ENCODE results near the gene NDC80.

GRCh38 chr18:2569338-2570207, 1.8 kb upstream of the NDC80 start:
- TF ChIP-seq CTCF (conservative IDR thresholded peaks at IDR 0.05) (no peak), EZH2 (IDR thresholded peaks at IDR 0.05; ENCODE audit: low read depth) (no peak)

Data from PC-9 (cell line).